Activated T-helper 1 cell treated with anti-CD3 and anti-CD28 coated beads, Interleukin-2, amount 50 U/mL, for 16 hours (primary cell): Measurements from ENCODE around the gene MUC5B.
"Not testable (repeated sequence)": the region's sequence is repeated elsewhere in the genome, so short reads cannot be mapped to it uniquely, and the experiment has no call there.

Experiments
- DNase-seq, 2 donors: peaks; one replicate each; pipeline ENCODE4 v3.0.0-alpha.2; 2020; ENCODE audit warnings: low read depth in 1 of 2, low spot score in 1 of 2

MUC5B gene

GRCh38 chr11:1191786-1192470, 30.9 kb upstream of the MUC5B start:
- not testable (repeated sequence) for DNase-seq

- no peak for DNase-seq
These were observed 30.0 kb upstream of the MUC5B start for GRCh38 chr11:1192741-1193325.

GRCh38 chr11:1193326-1194230, 29.3 kb upstream of the MUC5B start:
- DNase-seq = peak in 1 of 2 donors; percentile 2

DNA sequence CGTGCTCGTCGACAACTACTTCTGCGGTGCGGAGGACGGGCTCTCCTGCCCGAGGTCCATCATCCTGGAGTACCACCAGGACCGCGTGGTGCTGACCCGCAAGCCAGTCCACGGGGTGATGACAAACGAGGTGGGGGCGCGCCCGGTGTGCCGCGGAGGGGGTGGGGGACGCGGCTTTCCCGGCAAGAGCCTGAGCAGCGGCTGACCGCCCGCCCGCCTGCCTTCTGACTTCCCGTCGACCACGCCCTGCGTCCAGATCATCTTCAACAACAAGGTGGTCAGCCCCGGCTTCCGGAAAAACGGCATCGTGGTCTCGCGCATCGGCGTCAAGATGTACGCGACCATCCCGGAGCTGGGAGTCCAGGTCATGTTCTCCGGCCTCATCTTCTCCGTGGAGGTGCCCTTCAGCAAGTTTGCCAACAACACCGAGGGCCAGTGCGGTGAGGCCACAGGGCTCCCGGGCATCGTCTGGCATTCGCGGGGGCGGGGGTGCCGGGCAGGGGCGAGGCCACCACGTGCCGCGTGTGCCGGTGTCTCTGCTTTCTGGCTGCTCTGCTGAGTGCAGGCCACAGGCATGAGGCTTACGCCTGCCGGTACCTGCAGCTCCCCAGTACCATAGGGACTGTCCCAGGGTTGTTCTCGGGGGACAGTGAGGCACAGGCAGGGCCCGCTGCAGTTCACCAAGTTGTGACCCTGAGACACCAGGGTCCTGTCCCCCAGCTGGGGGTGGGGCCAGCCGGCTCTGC, 28.5 kb upstream of the MUC5B start:
- peak in 1 of 2 donors; percentile 1 for DNase-seq

- DNase-seq = peak in 1 of 2 donors; percentile 2
These were observed 27.7 kb upstream of the MUC5B start for GRCh38 chr11:1194977-1195681.

- DNase-seq = peak in 1 of 2 donors; percentile 2
These were observed 27.0 kb upstream of the MUC5B start for GRCh38 chr11:1195682-1196515.

DNA sequence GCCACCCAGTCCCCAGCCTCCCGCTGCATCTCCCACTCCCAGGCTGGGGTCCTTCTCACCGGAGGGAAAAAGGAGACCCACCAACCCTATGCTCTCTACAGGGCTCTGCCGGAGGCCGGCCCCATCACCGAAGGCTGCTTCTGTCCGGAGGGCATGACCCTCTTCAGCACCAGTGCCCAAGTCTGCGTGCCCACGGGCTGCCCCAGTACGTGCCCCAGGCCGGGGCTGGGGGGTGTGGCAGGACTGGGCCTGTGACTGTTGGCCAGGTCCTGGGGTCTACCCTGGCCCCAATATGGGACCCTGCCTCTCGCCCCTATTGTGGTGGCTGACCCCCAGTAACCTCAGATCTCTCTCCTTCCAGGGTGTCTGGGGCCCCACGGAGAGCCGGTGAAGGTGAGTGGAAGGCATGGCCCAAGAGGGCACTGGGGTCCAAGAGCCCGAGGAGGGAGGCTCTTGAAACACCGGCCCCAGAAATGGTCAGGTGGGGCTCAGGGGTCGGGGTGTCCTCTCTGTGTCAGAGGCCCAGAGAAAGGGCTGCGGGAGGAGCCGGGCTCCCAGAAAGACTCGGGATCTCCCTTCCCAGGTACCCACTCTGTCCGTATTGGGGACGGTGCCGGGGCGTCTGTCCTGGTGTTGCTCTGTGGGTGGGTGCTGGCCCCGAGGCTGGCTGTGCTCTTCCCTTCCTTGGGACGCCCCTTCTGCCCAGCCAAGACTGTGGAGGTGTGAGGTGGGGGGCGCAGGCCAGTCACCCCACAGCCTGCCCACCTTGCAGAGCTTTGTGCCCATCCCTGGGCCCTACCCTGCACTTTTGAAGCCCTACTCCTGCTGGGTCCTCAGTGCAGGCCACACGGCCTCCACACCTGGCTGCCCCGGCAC, 26.1 kb upstream of the MUC5B start:
- DNase-seq = no peak

- no peak for DNase-seq
These were observed 25.4 kb upstream of the MUC5B start for GRCh38 chr11:1197431-1197885.

- DNase-seq = no peak
These were observed 24.8 kb upstream of the MUC5B start for GRCh38 chr11:1197886-1198560.

GRCh38 chr11:1198561-1199240, 24.2 kb upstream of the MUC5B start:
- no peak for DNase-seq

GRCh38 chr11:1199241-1199750, 23.6 kb upstream of the MUC5B start:
- no peak for DNase-seq

DNA sequence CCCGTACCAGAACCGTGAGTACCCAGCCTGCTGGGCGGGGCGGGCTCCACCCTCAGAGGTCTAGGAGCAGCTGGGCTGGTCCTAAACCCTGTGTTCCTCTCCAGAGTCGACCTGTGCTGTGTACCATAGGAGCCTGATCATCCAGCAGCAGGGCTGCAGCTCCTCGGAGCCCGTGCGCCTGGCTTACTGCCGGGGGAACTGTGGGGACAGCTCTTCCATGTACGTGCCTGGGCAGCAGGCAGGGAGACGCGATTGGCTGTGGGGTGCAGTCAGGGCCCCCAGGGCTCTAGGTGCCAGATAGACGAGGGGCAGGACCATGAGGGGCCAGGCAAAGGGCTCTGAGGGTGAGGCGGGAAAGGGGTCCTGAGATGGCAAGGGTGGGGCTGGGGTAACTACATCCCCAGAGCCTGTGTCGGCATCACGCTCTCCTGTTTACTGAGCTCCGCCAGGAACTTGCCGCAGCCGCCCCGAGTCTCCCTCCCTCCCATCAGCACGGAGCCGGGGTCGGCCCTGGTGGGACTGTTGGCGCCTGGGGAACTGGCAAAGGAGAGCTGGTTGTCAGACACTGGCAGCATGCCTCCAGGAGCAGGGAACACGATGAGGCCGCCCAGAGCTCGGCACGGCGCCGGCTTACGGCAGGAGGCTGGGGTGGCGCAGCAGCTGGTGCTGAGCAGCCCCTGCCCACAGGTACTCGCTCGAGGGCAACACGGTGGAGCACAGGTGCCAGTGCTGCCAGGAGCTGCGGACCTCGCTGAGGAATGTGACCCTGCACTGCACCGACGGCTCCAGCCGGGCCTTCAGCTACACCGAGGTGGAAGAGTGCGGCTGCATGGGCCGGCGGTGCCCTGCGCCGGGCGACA, 22.9 kb upstream of the MUC5B start:
- no peak for DNase-seq

- no peak for DNase-seq
These were observed 22.2 kb upstream of the MUC5B start for GRCh38 chr11:1200611-1201191.

DNA sequence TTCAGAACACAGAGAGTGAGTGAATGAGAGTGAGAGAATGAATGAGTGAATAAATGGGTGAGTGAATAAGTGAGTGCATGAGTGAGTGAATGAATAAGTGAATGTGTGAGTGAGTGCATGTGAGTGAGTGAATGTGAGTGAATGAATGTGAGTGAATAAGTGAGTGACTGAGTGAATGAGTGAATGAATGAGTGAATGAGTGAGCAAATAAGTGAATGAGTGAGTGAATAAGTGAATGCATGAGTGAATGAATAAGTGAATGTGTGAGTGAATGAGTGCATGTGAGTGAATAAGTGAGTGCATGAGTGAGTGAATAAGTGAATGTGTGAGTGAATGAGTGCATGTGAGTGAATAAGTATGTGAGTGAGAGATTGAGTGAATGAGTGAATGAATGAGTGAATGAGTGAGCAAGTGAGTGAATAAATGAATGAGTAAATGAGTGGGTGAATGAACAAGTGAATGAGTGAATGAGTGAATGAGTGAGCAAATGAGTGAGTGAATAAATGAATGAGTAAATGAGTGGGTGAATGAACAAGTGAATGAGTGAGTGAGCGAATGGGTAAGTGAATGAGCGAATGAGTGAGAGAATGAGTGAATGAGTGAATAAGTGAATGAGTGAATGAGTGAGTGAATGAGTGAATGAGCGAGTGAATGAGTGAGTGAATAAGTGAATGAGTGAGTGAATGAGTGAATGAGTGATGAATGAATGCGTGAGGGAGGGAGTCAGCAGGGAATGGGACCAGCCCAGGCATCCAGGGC, 21.3 kb upstream of the MUC5B start:
- DNase-seq = no peak

GRCh38 chr11:1202154-1202775, 20.6 kb upstream of the MUC5B start:
- no peak for DNase-seq
